Peyer's patch (tissue), 4 donors: ENCODE data around the gene MFSD6L. TPM values are rescaled to one million over a fixed set of nuclear protein-coding genes. Genes with fewer than 3 reads are reported as not detected.

Experiments used
- DNase-seq, 3 donors: peaks; one replicate each; pipeline ENCODE4 v3.0.0-alpha.2; 2017 to 2019
- H3K27ac ChIP-seq, 4 donors: fragments of 200-600 bp; sonication (generic); one replicate each; pipeline ENCODE4 v1.5.1; 2016 to 2019
- H3K27me3 ChIP-seq, 2 donors: fragments of 200-600 bp; sonication (generic); one replicate each; pipeline ENCODE4 v1.5.1; 2019
- H3K36me3 ChIP-seq, 3 donors: fragments of 200-600 bp; sonication (generic); one replicate each; pipeline ENCODE4 v1.5.1; 2016 to 2019
- H3K4me1 ChIP-seq, 4 donors: fragments of 200-600 bp; sonication (generic); one replicate each; pipeline ENCODE4 v1.5.1; 2016 to 2019
- H3K4me3 ChIP-seq, 4 donors: fragments of 200-600 bp; sonication (generic); 1 replicate in 3 of 4; 2 replicates in 1 of 4; pipeline ENCODE4 v1.5.1; 2016 to 2019; ENCODE audit warnings: mild to moderate bottlenecking in 1 of 4
- H3K9me3 ChIP-seq, 4 donors: fragments of 200-600 bp; sonication (generic); one replicate each; pipeline ENCODE4 v1.5.1; 2016 to 2019; ENCODE audit warnings: mild to moderate bottlenecking in 1 of 4
- CTCF ChIP-seq, 6 experiments: fragments of 450-650 bp in 4 of 6; fragments of 200-600 bp in 2 of 6; sonication (generic) in 1 of 6; IDR thresholded peaks; one replicate each; pipeline ENCODE4 v1.5.1; 2017 to 2019; ENCODE audit warnings: antibody characterized with exemption in 6 of 6, mild to moderate bottlenecking in 3 of 6, moderate library complexity in 1 of 6
- POLR2A ChIP-seq, 2 donors: fragments of 450-650 bp; IDR thresholded peaks; one replicate each; pipeline ENCODE4 v1.5.1; 2017; ENCODE audit warnings: antibody characterized with exemption in 2 of 2, mild to moderate bottlenecking in 2 of 2, moderate library complexity in 2 of 2
- total RNA-seq, 4 donors: library from RNA; depleted of rRNA; stranded (reverse); fragments of >200 nt; gene quantifications; one replicate each; pipeline ENCODE4 v1.1.0, GENCODE V29; 2016

Gene MFSD6L
- total RNA-seq, 4 donors from 2014 or later: 1.2 to 3.2 (median 1.6) TPM; not detected in 1

- no peak overlapping the region for H3K27ac ChIP-seq
- H3K27me3 ChIP-seq: no peaks in the 10 kb centered on the region
- no peaks in the 10 kb centered on the region for H3K9me3 ChIP-seq
- H3K4me1 ChIP-seq: no peaks in the 10 kb centered on the region
- H3K36me3 ChIP-seq: no peaks in the 10 kb centered on the region
- DNase-seq: peak in 1 of 3 donors; percentile 29
- no peak overlapping the region for H3K4me3 ChIP-seq
- no peak for TF ChIP-seq CTCF (IDR thresholded peaks at IDR 0.05)
- no peak for TF ChIP-seq POLR2A (IDR thresholded peaks at IDR 0.05)
These were observed 42.7 kb upstream of the MFSD6L start for GRCh38 chr17:8841844-8842243.

- Histone ChIP-seq H3K27me3 (no peaks in the 10 kb centered on the region), H3K36me3 (no peaks in the 10 kb centered on the region), H3K9me3 (no peaks in the 10 kb centered on the region), H3K4me1 (no peaks in the 10 kb centered on the region), H3K27ac (no peak overlapping the region), H3K4me3 (no peak overlapping the region)
- TF ChIP-seq CTCF (IDR thresholded peaks at IDR 0.05) (no peak), POLR2A (IDR thresholded peaks at IDR 0.05) (no peak)
- DNase-seq: peak in 1 of 3 donors; percentile 18
These were observed 40.3 kb upstream of the MFSD6L start for GRCh38 chr17:8839410-8839935.

GRCh38 chr17:8838551-8839095 is 39.5 kb upstream of the MFSD6L start:
- no peak for TF ChIP-seq CTCF (IDR thresholded peaks at IDR 0.05)
- TF ChIP-seq POLR2A (IDR thresholded peaks at IDR 0.05): no peak
- no peaks in the 10 kb centered on the region for H3K36me3 ChIP-seq
- H3K27ac ChIP-seq: no peak overlapping the region
- peak in 1 of 3 donors; percentile 26 for DNase-seq
- H3K9me3 ChIP-seq: no peaks in the 10 kb centered on the region
- H3K4me3 ChIP-seq: no peak overlapping the region
- no peaks in the 10 kb centered on the region for H3K27me3 ChIP-seq
- no peaks in the 10 kb centered on the region for H3K4me1 ChIP-seq

GRCh38 chr17:8837563-8838075 is 38.5 kb upstream of the MFSD6L start:
- no peaks in the 10 kb centered on the region for H3K36me3 ChIP-seq
- H3K4me1 ChIP-seq: no peaks in the 10 kb centered on the region
- H3K4me3 ChIP-seq: no peak overlapping the region
- no peak overlapping the region for H3K27ac ChIP-seq
- TF ChIP-seq CTCF (IDR thresholded peaks at IDR 0.05) (no peak), POLR2A (IDR thresholded peaks at IDR 0.05) (no peak)
- no peaks in the 10 kb centered on the region for H3K9me3 ChIP-seq
- DNase-seq: peak in 1 of 3 donors; percentile 33
- peaks cover 0 to 4% of the 10 kb centered on the region in 2 donors for H3K27me3 ChIP-seq

- H3K4me1 ChIP-seq: no peaks in the 10 kb centered on the region
These were observed 37.8 kb upstream of the MFSD6L start for GRCh38 chr17:8836821-8837562.

More at GRCh38 chr17:8836821-8837562, 37.8 kb upstream of the MFSD6L start:
- no peak overlapping the region for H3K4me3 ChIP-seq
- no peak overlapping the region for H3K27ac ChIP-seq
- peaks cover 0 to 4% of the 10 kb centered on the region in 2 donors for H3K27me3 ChIP-seq
- no peak for TF ChIP-seq POLR2A (IDR thresholded peaks at IDR 0.05)
- no peak for TF ChIP-seq CTCF (IDR thresholded peaks at IDR 0.05)
- DNase-seq: peak in 1 of 3 donors; percentile 14
- no peaks in the 10 kb centered on the region for H3K36me3 ChIP-seq
- no peaks in the 10 kb centered on the region for H3K9me3 ChIP-seq
